ENCODE data around the gene BMPR2. TPM values are rescaled to one million over a fixed set of nuclear protein-coding genes. Genes with fewer than 3 reads are reported as not detected.

Gene BMPR2
- polyA plus RNA-seq, 3 donors: 4.1 to 6.4 (median 4.8) TPM

- peaks cover 0 to 3% (median 0%) of the 10 kb centered on the region in 7 donors for H3K9me3 Mint-ChIP-seq
- intact Hi-C loops (cut with micrococcal nuclease): no loop called here
These were observed 234.3 kb downstream of the BMPR2 start for GRCh38 chr2:202610380-202610779.

GRCh38 chr2:202612145-202612544 lies 236.0 kb downstream of the BMPR2 start:
- H3K36me3 Mint-ChIP-seq: no peaks in the 10 kb centered on the region
- H3K9ac ChIP-seq (ENCODE audit: insufficient read depth, low read length, poor library complexity, severe bottlenecking): no peak overlapping the region
- no peaks in the 10 kb centered on the region for H3K9me3 ChIP-seq (replicated peaks in 1 of 2; ENCODE audit: control insufficient read depth in 1 of 2, insufficient read depth in 1 of 2, low read length in 2 of 2)
- H3K27ac Mint-ChIP-seq: no peak overlapping the region
- no peak overlapping the region for H3K4me3 Mint-ChIP-seq
- no peak overlapping the region for H3K27ac ChIP-seq (ENCODE audit: low read depth in 1 of 2, low read length in 2 of 2)
- no peak overlapping the region for H3K4me3 ChIP-seq (replicated peaks in 1 of 3; ENCODE audit: low read depth in 2 of 3, low read length in 3 of 3)
- H3K4me1 ChIP-seq (ENCODE audit: control insufficient read depth in 1 of 2, insufficient read depth in 2 of 2, low read length in 2 of 2): peaks cover 42 to 54% of the 10 kb centered on the region in 2 donors
- no peaks in the 10 kb centered on the region for H4K20me1 ChIP-seq (ENCODE audit: insufficient read depth, low read length)
- no peak overlapping the region for H2AFZ ChIP-seq (ENCODE audit: insufficient read depth, low read depth, low read length, poor library complexity, severe bottlenecking)
- H3K36me3 ChIP-seq (replicated peaks in 1 of 2; ENCODE audit: control insufficient read depth in 1 of 2, insufficient read depth in 2 of 2, low read length in 2 of 2): no peaks in the 10 kb centered on the region
- no peaks in the 10 kb centered on the region for H3K79me2 ChIP-seq (ENCODE audit: insufficient read depth, low read length)
- H3K4me1 Mint-ChIP-seq: peaks cover 47% of the 10 kb centered on the region
- no peak for DNase-seq
- peaks cover 0 to 2% (median 2%) of the 10 kb centered on the region in 3 donors for H3K27me3 Mint-ChIP-seq (ENCODE audit: low read depth in 3 of 3)
- 100% methylated on average over 1 of the region's 1 CpG for WGBS (ENCODE audit: insufficient coverage)
- intact Hi-C loops (cut with micrococcal nuclease): no loop called here
- H3K27me3 ChIP-seq (ENCODE audit: control insufficient read depth in 2 of 2, insufficient read depth in 2 of 2, low read length in 2 of 2): no peaks in the 10 kb centered on the region
- no peak overlapping the region for H3K4me2 ChIP-seq (replicated peaks; ENCODE audit: extremely low read depth, low read length, poor library complexity, severe bottlenecking)
- no peak for TF ChIP-seq CTCF (IDR thresholded peaks at IDR 0.05)
- no peaks in the 10 kb centered on the region for H3K9me3 Mint-ChIP-seq

More at GRCh38 chr2:202610380-202610779, 234.3 kb downstream of the BMPR2 start:
- peaks cover 0 to 2% (median 2%) of the 10 kb centered on the region in 3 donors for H3K27me3 Mint-ChIP-seq (ENCODE audit: low read depth in 3 of 3)
- Histone ChIP-seq H3K27ac (ENCODE audit: low read depth in 1 of 2, low read length in 2 of 2) (peak overlapping the region in 1 of 2 donors; percentile 86), H3K9me3 (replicated peaks in 1 of 2; ENCODE audit: control insufficient read depth in 1 of 2, insufficient read depth in 1 of 2, low read length in 2 of 2) (no peaks in the 10 kb centered on the region), H4K20me1 (ENCODE audit: insufficient read depth, low read length) (no peaks in the 10 kb centered on the region), H3K79me2 (ENCODE audit: insufficient read depth, low read length) (no peaks in the 10 kb centered on the region), H2AFZ (ENCODE audit: insufficient read depth, low read depth, low read length, poor library complexity, severe bottlenecking) (peak overlapping the region; percentile 43), H3K4me2 (replicated peaks; ENCODE audit: extremely low read depth, low read length, poor library complexity, severe bottlenecking) (peak overlapping the region; percentile 51), H3K4me3 (replicated peaks in 1 of 3; ENCODE audit: low read depth in 2 of 3, low read length in 3 of 3) (peak overlapping the region in 1 of 3 experiments; percentile 48), H3K4me1 (ENCODE audit: control insufficient read depth in 1 of 2, insufficient read depth in 2 of 2, low read length in 2 of 2) (peaks cover 42 to 54% of the 10 kb centered on the region in 2 donors), H3K27me3 (ENCODE audit: control insufficient read depth in 2 of 2, insufficient read depth in 2 of 2, low read length in 2 of 2) (no peaks in the 10 kb centered on the region), H3K9ac (ENCODE audit: insufficient read depth, low read length, poor library complexity, severe bottlenecking) (no peak overlapping the region), H3K36me3 (replicated peaks in 1 of 2; ENCODE audit: control insufficient read depth in 1 of 2, insufficient read depth in 2 of 2, low read length in 2 of 2) (no peaks in the 10 kb centered on the region)
- no peaks in the 10 kb centered on the region for H3K36me3 Mint-ChIP-seq
- H3K4me1 Mint-ChIP-seq: peaks cover 47% of the 10 kb centered on the region
- TF ChIP-seq CTCF (IDR thresholded peaks at IDR 0.05): no peak
- peak overlapping the region; percentile 82 to 92 (median 90) for H3K27ac Mint-ChIP-seq
- WGBS (ENCODE audit: insufficient coverage): no CpG with 5 or more reads among the region's 5 CpGs
- no peak for DNase-seq
- peak overlapping the region in 1 of 2 donors; percentile 33 for H3K4me3 Mint-ChIP-seq

All from CD14-positive monocyte (primary cell).